Choroid plexus epithelial cell (primary cell): ENCODE measurements around the gene ARL3.

Experiments used
- DNase-seq: peaks from one replicate; pipeline ENCODE4 v3.0.0-alpha.2; 2010; ENCODE audit warnings: low read depth
- H3K4me3 ChIP-seq: 2 replicates; pipeline ENCODE4 v1.5.1; 2011; ENCODE audit warnings: low read depth, mild to moderate bottlenecking, control low read depth, low read length, moderate library complexity
- CTCF ChIP-seq: conservative IDR thresholded peaks from 2 replicates; pipeline ENCODE4 v1.5.1; 2011; ENCODE audit warnings: low read depth, mild to moderate bottlenecking, control low read depth, inconsistent platforms, low read length, moderate library complexity

ARL3 gene

GRCh38 chr10:102673819-102674511 is 40.2 kb downstream of the ARL3 start:
- peak overlapping the region; percentile 49 for H3K4me3 ChIP-seq
- no peak for TF ChIP-seq CTCF
- peak; percentile 92 for DNase-seq

DNA sequence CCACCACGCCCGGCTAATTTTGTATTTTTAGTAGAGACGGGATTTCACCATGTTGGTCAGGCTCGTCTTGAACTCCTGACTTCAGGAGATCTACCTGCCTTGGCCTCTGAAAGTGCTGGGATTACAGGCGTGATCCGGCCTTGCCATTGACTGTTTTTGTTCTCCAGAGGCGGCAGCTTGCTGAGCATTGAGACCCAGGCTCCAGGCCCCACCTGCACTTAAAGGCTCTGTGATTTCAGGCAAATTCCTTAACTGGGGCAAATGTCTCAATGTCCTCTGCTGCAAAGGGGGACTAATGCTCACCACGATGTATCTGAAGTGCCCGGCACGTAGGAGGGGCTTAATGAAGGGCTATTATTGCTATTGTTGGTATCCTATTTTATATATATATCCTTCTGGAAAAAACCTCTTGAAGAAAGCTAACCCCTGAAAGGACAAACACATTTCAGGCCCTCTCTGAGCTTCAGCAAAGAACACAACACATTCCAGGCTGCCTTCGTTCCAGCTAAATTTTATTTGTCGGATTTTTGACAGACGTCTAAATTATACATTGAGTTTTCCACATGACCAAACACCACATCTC is 40.9 kb downstream of the ARL3 start:
- DNase-seq = no peak
- no peak for TF ChIP-seq CTCF
- H3K4me3 ChIP-seq = no peak overlapping the region

GRCh38 chr10:102670871-102671434 is 43.2 kb downstream of the ARL3 start:
- no peak overlapping the region for H3K4me3 ChIP-seq
- DNase-seq = no peak
- no peak for TF ChIP-seq CTCF

- TF ChIP-seq CTCF = no peak
- DNase-seq = no peak
- H3K4me3 ChIP-seq = no peak overlapping the region
Observed at GRCh38 chr10:102670065-102670670, 44.0 kb downstream of the ARL3 start.

DNA sequence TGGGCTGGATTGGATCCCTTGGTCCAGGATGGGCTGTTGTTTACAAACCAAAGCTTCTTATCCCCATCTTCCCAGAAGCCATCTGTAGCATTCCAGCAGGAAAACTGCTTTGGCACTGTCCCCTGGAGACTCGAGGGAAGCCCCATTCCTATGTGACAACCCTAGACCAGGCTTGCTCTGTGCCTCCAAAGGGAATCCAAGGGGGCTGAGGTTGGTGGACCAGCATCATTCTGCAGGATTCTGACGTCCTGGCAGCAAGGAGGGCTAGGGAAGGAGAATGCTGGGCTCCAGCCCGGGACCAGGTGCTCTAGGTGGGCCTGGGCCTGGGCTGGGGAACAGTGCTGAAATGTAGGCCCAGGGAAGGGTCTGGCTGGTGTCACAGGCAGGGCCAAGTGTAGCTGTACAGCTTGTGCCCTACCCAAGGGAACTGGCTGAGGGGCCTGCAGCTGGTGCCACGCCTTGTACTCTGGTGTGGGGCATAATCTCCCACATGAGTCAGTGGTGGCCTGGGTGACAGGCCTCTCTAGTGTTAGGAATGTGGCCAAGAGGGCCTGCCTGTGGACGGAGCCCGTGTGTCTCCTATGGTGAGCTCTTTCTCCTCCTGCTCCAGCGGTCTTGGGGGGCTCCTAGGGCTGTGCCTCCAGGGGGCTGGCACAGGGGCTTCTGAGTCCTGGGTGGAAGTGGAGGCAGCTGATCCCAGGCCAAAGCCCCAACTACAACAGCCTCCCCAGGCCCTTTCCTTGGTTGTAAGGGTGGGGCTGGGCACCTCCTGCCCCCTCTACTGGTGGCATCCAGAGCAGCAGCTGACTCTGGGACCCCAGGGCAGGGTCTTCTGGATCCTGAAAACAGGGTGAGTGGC is 44.8 kb downstream of the ARL3 start:
- no peak for DNase-seq

More for the DNA sequence above, 44.8 kb downstream of the ARL3 start:
- TF ChIP-seq CTCF = no peak
- no peak overlapping the region for H3K4me3 ChIP-seq
